Liver (tissue), 3 donors: Measurements from ENCODE around the gene SLC43A3.
"Not testable (repeated sequence)": the region's sequence is repeated elsewhere in the genome, so short reads cannot be mapped to it uniquely, and the experiment has no call there.

Experiments used
- CTCF ChIP-seq: fragments of 150-350 bp; IDR thresholded peaks from 2 replicates; pipeline ENCODE4 v1.5.1; 2017; ENCODE audit warnings: improper control_type of control experiment, low read depth, low read length; ENCODE audit not compliant: missing input control
- FOXA1 ChIP-seq: IDR thresholded peaks from 2 replicates; pipeline ENCODE4 v1.6.1; 2016; ENCODE audit warnings: antibody characterized with exemption
- GABPA ChIP-seq, 2 donors: IDR thresholded peaks in 1 of 2; conservative IDR thresholded peaks in 1 of 2; 2 replicates each; pipeline ENCODE4 v1.6.1; 2016; ENCODE audit warnings: antibody characterized with exemption in 2 of 2, mild to moderate bottlenecking in 1 of 2, moderate library complexity in 1 of 2
- HNF4G ChIP-seq: IDR thresholded peaks from 2 replicates; pipeline ENCODE4 v1.6.1; 2016; ENCODE audit warnings: antibody characterized with exemption
- REST ChIP-seq: IDR thresholded peaks from 2 replicates; pipeline ENCODE4 v1.6.1; 2016; ENCODE audit warnings: antibody characterized with exemption, mild to moderate bottlenecking
- SP1 ChIP-seq: IDR thresholded peaks from 2 replicates; pipeline ENCODE4 v1.6.1; 2018; ENCODE audit warnings: antibody characterized with exemption, mild to moderate bottlenecking
- donor health status: healthy.
- donor health status: healthy.

GRCh38 chr11:57445122-57445394, 18.1 kb upstream of the SLC43A3 start:
- TF ChIP-seq CTCF; HNF4G; FOXA1; GABPA (IDR thresholded peaks at IDR 0.05 in 1 of 2, conservative IDR thresholded peaks at IDR 0.05 in 1 of 2); REST; SP1: not testable (repeated sequence)
